HG03565 (cell line): ENCODE measurements around the gene OR2B3.
"Not testable (repeated sequence)": the region's sequence is repeated elsewhere in the genome, so short reads cannot be mapped to it uniquely, and the experiment has no call there.

Experiments
- ATAC-seq: cut with Tn5 transposase; IDR thresholded peaks from one replicate; pipeline ENCODE4 v1.9.1; 2021; ENCODE audit warnings: mild to moderate bottlenecking, moderate library complexity; ENCODE audit not compliant: unreplicated experiment

The OR2B3 gene, protein sequence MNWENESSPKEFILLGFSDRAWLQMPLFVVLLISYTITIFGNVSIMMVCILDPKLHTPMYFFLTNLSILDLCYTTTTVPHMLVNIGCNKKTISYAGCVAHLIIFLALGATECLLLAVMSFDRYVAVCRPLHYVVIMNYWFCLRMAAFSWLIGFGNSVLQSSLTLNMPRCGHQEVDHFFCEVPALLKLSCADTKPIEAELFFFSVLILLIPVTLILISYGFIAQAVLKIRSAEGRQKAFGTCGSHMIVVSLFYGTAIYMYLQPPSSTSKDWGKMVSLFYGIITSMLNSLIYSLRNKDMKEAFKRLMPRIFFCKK

GRCh38 chr6:29087213-29087612 lies at the start of gene OR2B3:
Gene OR2B3, minus strand, starts transcription at chr6:29087313. Its CDS starts 65 bp downstream, at chr6:29087248.
- no peak for ATAC-seq

DNA sequence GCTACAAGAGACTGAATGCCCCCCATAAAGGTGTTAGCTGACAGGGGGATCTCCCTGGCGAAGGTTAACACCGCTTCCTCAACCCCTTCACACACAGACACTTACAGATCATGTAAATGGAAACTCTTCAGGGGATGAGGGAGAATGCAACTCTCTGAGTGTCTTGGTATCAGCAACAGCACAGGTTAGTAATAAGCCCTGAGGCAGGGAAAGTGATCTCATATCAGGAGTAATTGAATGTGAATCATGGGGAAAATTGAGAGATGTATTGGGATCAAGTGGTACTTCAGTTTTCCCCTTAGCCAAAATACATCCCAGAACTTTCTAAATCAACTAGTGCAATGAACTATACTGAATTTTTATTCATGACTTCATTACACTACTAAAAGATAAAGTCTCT lies 44.6 kb upstream of the OR2B3 start:
- ATAC-seq = no peak

GRCh38 chr6:29130644-29131043 lies 43.5 kb upstream of the OR2B3 start:
- no peak for ATAC-seq

- ATAC-seq = no peak
These were observed 42.4 kb upstream of the OR2B3 start for GRCh38 chr6:29129326-29130012.

GRCh38 chr6:29114964-29115363 lies 27.9 kb upstream of the OR2B3 start:
- ATAC-seq = not testable (repeated sequence)

GRCh38 chr6:29112135-29112534 lies 25.0 kb upstream of the OR2B3 start:
- ATAC-seq = no peak

DNA sequence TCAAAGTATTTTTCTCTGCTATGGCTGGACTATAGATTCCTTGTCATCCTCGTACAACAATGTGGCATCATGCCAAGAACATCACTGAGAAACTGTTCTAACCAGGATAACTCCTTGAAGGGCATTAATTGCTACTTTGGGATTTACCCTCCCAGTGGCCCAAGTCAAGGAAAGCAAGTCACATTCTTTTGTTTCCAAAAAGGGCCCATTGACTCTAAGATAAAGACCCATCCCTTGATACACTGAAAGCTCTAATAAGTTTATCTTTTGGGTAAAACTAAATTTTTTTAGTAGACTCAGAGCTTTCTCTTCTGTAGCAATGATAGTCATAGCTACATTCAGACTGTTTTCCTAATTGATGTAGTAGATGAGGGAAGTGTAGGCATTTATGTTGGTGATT lies 20.6 kb upstream of the OR2B3 start, which contains the start of gene OR2J3:
OR2J3 (plus strand) TSS at position 301 of the 400 bp plus-strand sequence. CDS start 3,833 bp downstream, outside the sequence.
- ATAC-seq = no peak

DNA sequence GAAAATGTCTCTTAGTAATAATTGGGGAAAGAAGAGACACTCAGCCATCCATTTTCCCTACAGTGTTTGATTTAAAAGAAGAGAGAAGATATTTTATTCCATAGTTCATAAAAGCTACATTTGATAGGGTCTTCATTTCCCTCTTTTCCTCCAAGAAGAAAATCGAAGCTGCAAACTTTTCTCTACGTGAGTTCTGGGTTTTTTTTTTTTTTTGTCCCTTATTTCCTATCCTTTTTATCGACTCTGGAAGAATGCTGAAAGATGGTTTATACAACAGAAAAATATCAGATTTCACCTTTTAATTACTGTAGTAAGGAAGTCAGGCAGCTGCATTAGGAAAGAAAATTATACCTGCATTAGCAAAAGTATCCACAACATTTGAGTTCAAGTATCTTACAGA lies 12.1 kb upstream of the OR2B3 start, which contains the start of gene OR2J1:
OR2J1 (plus strand) TSS at position 301 of the 400 bp plus-strand sequence. CDS start 1,453 bp downstream, outside the sequence.
- ATAC-seq = no peak

DNA sequence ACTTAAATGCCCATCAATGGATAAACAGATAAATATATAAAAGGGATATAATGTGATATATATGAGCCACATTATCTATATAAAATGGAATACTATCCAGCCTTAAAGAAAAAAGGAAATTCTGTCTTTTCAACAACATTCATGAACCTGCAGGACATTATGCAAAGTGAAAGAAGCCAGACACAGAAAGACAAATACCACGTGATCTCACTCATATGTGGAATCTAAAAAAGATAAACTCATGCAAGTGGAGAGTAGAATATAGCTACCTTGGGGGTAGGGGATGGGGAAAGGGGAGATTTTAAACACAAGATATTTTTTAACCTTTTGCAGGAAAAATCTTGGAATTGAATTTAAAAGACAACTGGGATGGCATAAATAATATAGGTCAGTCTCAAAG lies 10.7 kb upstream of the OR2B3 start:
- no peak for ATAC-seq

DNA sequence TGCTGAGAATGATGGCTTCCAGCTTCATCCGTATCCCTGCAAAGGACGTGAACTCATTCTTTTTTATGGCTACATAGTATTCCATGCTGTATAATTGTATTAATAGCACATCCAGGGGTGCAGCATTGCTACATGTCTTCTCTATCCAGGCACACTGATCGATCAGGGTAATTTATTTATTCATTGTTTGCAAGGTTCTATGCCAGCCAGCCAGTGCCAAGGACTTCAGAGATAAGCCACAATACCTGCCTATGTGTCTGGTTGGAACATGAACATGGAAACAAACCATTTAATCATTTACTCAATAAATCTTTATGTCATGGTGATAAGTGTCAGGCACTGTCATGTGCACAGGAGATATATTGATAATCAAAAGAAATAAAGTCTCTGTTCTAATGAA lies 5.8 kb upstream of the OR2B3 start:
- no peak for ATAC-seq

DNA sequence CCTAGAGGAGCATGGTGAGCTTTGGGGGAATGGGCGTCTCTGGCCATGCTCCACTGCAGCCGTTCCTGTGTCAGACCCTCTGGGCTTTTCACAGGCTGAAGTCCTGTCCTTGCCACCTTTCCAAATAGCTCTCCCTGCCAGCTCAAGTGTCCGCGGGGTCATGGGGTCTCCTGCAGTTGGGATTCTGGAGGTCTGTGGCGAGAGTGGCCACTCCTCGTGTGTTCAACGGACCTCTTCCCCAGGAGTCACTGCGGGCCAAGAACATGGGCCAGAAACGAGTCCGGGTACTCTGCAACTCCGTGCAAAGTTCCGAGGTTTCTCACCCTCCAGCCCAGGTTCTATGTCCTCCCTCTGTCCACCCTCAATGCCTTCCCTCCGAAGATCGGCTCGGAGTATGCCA lies 4.7 kb downstream of the OR2B3 start:
- ATAC-seq = no peak

DNA sequence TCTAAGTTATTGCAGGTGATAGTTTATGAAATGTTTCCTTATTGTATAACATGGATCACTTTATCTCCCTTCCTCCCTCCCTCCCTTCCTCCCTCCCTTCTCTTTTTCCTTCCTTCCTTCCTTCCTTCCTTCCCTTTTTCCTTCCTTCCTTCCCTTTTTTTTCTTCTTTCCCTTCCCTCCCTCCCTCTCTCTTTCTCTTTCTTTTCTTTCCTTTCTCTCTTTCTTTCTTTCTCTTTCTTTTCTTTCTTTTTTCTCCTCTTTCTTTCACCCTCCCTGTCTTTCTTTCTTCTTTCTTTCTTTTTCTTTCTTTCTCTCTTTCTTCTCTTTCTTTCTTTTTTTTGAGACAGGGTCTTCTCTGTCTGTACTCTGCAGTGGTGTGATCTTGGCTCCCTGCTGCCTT lies 5.8 kb downstream of the OR2B3 start:
- ATAC-seq = no peak

- ATAC-seq = no peak
These were observed 7.9 kb downstream of the OR2B3 start for GRCh38 chr6:29079203-29079602.

DNA sequence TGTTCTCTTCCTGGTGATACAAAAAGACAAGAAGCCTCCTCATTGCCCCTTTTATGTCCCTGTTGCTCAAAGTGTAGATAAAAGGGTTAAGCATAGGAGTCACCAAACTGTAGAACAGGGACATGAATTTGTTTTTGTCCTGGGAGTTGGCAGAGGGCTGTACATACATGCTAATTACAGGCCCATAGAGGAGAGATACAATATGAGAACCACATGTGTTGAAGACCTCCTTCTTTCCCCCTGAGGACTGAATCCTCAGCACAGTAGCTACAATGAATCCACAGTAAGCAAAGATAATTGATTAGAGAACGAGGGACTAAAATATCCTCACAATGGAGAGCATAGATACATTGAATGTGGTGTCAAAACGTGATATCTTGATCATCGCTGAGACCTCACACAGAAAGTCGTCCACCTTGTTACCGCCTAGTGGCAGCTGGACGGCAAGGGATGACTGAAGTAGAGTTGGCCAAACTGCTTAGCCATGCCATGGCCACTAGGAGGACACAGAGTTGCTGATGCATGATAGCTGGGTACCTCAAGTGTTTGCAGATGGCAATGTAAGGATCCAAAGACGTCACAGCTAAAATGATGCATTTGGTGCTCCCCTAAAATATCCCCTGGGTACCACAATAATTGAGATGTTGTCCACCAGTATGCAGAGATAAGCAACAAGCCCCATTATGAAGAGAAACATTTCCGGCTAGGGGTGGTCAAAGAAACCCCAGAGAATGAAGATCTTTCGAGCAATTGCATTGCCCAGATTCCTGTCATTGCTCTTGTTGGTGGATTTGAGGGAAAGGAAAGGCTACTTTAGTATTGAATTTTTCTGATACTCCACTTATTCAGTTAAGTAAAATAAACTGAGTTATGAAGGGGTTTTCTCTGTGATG lies 15.0 kb downstream of the OR2B3 start:
- ATAC-seq = no peak

GRCh38 chr6:29051680-29052079 lies 35.4 kb downstream of the OR2B3 start:
- ATAC-seq = no peak

DNA sequence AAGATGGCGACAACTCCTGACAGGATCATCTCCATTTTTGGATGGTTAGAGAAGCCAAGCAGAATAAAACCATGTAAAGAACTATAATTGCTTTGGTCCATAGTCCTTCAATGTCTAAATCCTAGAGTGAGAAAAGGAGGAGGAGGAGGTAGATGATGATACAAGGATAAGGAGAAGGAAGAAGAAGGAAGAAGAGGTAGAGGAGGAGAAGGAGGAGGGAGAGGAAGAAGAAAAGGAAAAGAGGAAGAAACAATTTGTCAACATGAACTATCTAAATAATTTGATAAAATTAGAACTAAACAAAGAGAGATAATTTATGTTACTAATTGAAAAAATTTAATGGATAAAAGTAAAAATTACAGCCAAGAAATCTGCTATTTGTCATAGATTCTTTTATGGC lies 42.0 kb downstream of the OR2B3 start, which contains the start of gene OR2W1:
OR2W1 (minus strand) TSS at position 101 of the 400 bp plus-strand sequence; CDS start at position 101, 0 bp downstream.
- no peak for ATAC-seq
